ENCODE measurements around the gene MUC2. TPM values are rescaled to one million over a fixed set of nuclear protein-coding genes. Genes with fewer than 3 reads are reported as not detected.

MUC2 gene
- total RNA-seq, 1 experiment from 2014 or later, result 0.26 TPM

DNA sequence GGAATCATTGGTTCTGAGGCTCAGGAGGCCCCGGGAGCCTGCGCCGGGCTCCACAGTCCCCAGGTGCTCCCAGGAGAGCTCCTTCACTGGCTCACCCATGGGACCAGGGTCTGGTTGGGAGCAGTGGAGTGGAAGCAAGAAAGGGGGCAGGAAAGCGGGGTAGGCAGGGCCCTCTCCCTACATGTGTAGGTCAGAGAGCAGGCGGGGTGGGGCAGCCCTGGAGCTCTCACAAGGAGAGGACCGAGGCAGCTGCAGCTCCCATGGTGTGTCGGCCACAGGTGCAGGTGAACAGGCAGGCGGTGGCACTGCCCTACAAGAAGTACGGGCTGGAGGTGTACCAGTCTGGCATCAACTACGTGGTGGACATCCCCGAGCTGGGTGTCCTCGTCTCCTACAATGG is 28.3 kb downstream of the MUC2 start:
- no peak for DNase-seq
- intact Hi-C loops (cut with micrococcal nuclease), result no loop called here
- CTCF ChIA-PET, result no interaction called here

DNA sequence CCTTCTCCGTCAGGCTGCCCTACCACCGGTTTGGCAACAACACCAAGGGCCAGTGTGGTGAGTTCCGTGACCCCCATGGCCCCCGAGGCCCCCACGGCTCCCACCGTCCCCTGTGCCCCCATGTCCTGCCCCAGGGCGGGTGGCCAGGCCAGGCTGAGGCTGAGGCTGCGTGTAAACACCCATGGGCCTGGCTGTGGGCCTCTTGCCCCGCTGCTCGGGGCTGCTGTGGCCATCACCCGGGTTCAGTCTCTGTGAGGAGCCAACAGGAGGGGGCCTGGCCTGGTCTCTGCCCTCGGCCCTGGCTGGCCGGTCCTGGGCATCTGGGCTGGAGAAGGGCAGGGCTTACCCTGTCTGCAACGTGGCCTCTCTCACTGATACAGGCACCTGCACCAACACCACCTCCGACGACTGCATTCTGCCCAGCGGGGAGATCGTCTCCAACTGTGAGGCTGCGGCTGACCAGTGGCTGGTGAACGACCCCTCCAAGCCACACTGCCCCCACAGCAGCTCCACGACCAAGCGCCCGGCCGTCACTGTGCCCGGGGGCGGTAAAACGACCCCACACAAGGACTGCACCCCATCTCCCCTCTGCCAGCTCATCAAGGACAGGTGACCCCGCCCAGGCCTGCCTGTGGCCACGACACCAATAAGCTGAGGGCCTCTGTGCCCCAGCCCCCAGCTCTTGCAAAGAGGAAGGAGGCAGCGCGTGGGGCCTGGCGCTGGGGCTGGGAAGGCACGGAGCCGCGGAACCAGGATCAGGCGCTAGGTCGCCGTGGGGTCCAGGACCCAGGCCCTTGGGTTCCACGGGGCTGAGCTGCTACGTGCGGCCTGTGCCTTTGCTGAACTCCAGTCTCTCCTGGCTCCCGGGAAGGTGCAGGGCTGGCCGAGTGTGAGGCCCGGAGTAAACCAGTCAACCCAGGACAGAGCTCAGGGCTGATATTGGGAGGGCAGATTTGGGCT is 29.0 kb downstream of the MUC2 start:
- H2AFZ ChIP-seq (ENCODE audit: low read length), result no peak overlapping the region
- no peak for ATAC-seq
- no peaks in the 10 kb centered on the region for H3K4me1 ChIP-seq (ENCODE audit: insufficient read depth, low read length)
- no peaks in the 10 kb centered on the region for H3K36me3 ChIP-seq (ENCODE audit: low read depth, low read length)
- no peaks in the 10 kb centered on the region for H3K9me2 ChIP-seq (replicated peaks; ENCODE audit: low read length)
- no peaks in the 10 kb centered on the region for H3F3A ChIP-seq (ENCODE audit: low read length, unreplicated experiment)
- no peaks in the 10 kb centered on the region for H4K20me1 ChIP-seq (ENCODE audit: low read length)
- ChIA-PET CTCF (no interaction called here), POLR2A (ENCODE audit: unreplicated experiment) (no interaction called here)
- no peak overlapping the region for H3K27ac ChIP-seq (ENCODE audit: low read length)
- H3K4me3 ChIP-seq (ENCODE audit: low read length), result no peak overlapping the region
- no peak for DNase-seq
- no peaks in the 10 kb centered on the region for H3K79me2 ChIP-seq (ENCODE audit: low read length)
- no peak overlapping the region for H3K9ac ChIP-seq (ENCODE audit: low read length)
- no peak overlapping the region for H3K4me2 ChIP-seq (ENCODE audit: low read length)
- no peaks in the 10 kb centered on the region for H3K9me3 ChIP-seq (ENCODE audit: low read length)
- TF ChIP-seq EZH2 (IDR thresholded peaks at IDR 0.05; ENCODE audit: low read length, unreplicated experiment), result no peak
- no peak for TF ChIP-seq EZH2phosphoT487 (IDR thresholded peaks at IDR 0.05; ENCODE audit: borderline replicate concordance, low read length)
- TF ChIP-seq, protein P1, sequence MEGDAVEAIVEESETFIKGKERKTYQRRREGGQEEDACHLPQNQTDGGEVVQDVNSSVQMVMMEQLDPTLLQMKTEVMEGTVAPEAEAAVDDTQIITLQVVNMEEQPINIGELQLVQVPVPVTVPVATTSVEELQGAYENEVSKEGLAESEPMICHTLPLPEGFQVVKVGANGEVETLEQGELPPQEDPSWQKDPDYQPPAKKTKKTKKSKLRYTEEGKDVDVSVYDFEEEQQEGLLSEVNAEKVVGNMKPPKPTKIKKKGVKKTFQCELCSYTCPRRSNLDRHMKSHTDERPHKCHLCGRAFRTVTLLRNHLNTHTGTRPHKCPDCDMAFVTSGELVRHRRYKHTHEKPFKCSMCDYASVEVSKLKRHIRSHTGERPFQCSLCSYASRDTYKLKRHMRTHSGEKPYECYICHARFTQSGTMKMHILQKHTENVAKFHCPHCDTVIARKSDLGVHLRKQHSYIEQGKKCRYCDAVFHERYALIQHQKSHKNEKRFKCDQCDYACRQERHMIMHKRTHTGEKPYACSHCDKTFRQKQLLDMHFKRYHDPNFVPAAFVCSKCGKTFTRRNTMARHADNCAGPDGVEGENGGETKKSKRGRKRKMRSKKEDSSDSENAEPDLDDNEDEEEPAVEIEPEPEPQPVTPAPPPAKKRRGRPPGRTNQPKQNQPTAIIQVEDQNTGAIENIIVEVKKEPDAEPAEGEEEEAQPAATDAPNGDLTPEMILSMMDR (conservative IDR thresholded peaks at IDR 0.05; ENCODE audit: low read depth, low read length), result no peak
- no peaks in the 10 kb centered on the region for H3K27me3 ChIP-seq (ENCODE audit: low read length)
- intact Hi-C loops (cut with micrococcal nuclease), result no loop called here
- no TSS peak for BruUV-seq (replicated peaks)

More for the DNA sequence above, 28.3 kb downstream of the MUC2 start:
- no peak overlapping the region for H3K9ac ChIP-seq (ENCODE audit: low read length)
- TF ChIP-seq, protein P1 (conservative IDR thresholded peaks at IDR 0.05; ENCODE audit: low read depth, low read length), result no peak
- H3K27me3 ChIP-seq (ENCODE audit: low read length), result no peaks in the 10 kb centered on the region
- H4K20me1 ChIP-seq (ENCODE audit: low read length), result no peaks in the 10 kb centered on the region
- no peak overlapping the region for H2AFZ ChIP-seq (ENCODE audit: low read length)
- no peaks in the 10 kb centered on the region for H3K9me3 ChIP-seq (ENCODE audit: low read length)
- no peak overlapping the region for H3K4me3 ChIP-seq (ENCODE audit: low read length)
- H3K9me2 ChIP-seq (replicated peaks; ENCODE audit: low read length), result no peaks in the 10 kb centered on the region
- no peaks in the 10 kb centered on the region for H3K4me1 ChIP-seq (ENCODE audit: insufficient read depth, low read length)
- BruUV-seq (replicated peaks), result no TSS peak
- no peak overlapping the region for H3K4me2 ChIP-seq (ENCODE audit: low read length)
- no peak overlapping the region for H3K27ac ChIP-seq (ENCODE audit: low read length)
- H3K36me3 ChIP-seq (ENCODE audit: low read depth, low read length), result no peaks in the 10 kb centered on the region
- no peak for ATAC-seq
- no peaks in the 10 kb centered on the region for H3F3A ChIP-seq (ENCODE audit: low read length, unreplicated experiment)
- H3K79me2 ChIP-seq (ENCODE audit: low read length), result no peaks in the 10 kb centered on the region
- POLR2A ChIA-PET (ENCODE audit: unreplicated experiment), result no interaction called here

DNA sequence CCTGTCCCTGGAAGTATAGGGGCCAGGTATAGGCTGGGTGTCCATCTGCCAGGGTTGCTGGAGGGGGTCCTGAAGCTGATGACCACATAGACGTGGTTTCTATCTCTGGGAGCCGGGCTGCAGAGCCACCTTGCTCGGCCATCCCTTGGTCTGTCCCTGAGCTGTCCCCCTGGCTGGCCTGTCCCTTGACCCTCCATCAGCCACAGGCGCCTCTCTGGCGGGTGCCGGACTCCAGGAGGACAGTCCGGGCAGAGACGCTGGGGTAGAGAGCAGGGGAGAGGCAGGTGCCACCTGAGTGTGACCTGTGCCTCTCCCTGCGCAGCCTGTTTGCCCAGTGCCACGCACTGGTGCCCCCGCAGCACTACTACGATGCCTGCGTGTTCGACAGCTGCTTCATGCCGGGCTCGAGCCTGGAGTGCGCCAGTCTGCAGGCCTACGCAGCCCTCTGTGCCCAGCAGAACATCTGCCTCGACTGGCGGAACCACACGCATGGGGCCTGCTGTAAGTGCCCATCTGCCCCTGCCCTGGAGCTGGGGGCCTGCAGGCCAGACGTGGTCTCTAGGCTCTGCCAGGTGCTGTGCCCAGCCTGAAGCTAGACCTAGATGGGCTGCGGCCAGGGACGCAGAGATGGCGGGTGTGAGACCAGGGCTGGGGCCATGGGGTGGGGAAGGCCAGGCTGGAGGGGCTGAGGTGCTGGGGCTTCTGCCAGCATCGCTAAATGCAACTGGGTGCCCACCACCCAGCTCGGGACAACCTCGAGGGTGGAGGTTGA is 29.9 kb downstream of the MUC2 start:
- POLR2A ChIA-PET (ENCODE audit: unreplicated experiment), result no interaction called here
- DNase-seq (no peak), ATAC-seq (no peak)
- Histone ChIP-seq H3K4me2 (ENCODE audit: low read length) (no peak overlapping the region), H3F3A (ENCODE audit: low read length, unreplicated experiment) (no peaks in the 10 kb centered on the region), H2AFZ (ENCODE audit: low read length) (no peak overlapping the region), H4K20me1 (ENCODE audit: low read length) (no peaks in the 10 kb centered on the region), H3K9me3 (ENCODE audit: low read length) (no peaks in the 10 kb centered on the region), H3K27me3 (ENCODE audit: low read length) (no peaks in the 10 kb centered on the region), H3K27ac (ENCODE audit: low read length) (no peak overlapping the region), H3K79me2 (ENCODE audit: low read length) (no peaks in the 10 kb centered on the region), H3K9me2 (replicated peaks; ENCODE audit: low read length) (no peaks in the 10 kb centered on the region), H3K9ac (ENCODE audit: low read length) (no peak overlapping the region), H3K4me3 (ENCODE audit: low read length) (no peak overlapping the region), H3K4me1 (ENCODE audit: insufficient read depth, low read length) (no peaks in the 10 kb centered on the region), H3K36me3 (ENCODE audit: low read depth, low read length) (no peaks in the 10 kb centered on the region)
- intact Hi-C loops (cut with micrococcal nuclease), result no loop called here
- TF ChIP-seq, protein P1 (conservative IDR thresholded peaks at IDR 0.05; ENCODE audit: low read depth, low read length), result no peak
- TF ChIP-seq EZH2 (IDR thresholded peaks at IDR 0.05; ENCODE audit: low read length, unreplicated experiment) (no peak), EZH2phosphoT487 (IDR thresholded peaks at IDR 0.05; ENCODE audit: borderline replicate concordance, low read length) (no peak)
- BruUV-seq (replicated peaks), result no TSS peak
- CTCF ChIA-PET, result no interaction called here

Measured in PC-3 (cell line).